AG04450 (cell line): ENCODE data around the gene VMAC. TPM values are rescaled to one million over a fixed set of nuclear protein-coding genes. Genes with fewer than 3 reads are reported as not detected.

ENCODE experiments used
- CTCF ChIA-PET: fragments of 300-600, 350-600 bp; formaldehyde crosslinking; extraction: SDS; loops from one replicate; lab custom pipeline; 2022; ENCODE audit warnings: antibody characterized with exemption, inconsistent platforms; lab: Charles Lee
- POLR2A ChIA-PET: fragments of 350-600 bp; formaldehyde crosslinking; extraction: SDS; loops from one replicate; lab custom pipeline; 2021; ENCODE audit warnings: antibody characterized with exemption, inconsistent platforms; lab: Yijun Ruan, JAX
- DNase-seq: peaks from one replicate; pipeline ENCODE4 v3.0.0-alpha.2; 2011; ENCODE audit warnings: low read depth, low spot score
- H3K27ac ChIP-seq: one replicate; pipeline ENCODE4 v1.5.1; 2012; ENCODE audit warnings: low read depth, low read length, control low read depth
- H3K27me3 ChIP-seq: one replicate; pipeline ENCODE4 v1.6.0; 2012; ENCODE audit warnings: low read length; ENCODE audit not compliant: control insufficient read depth, insufficient read depth
- H3K4me3 ChIP-seq: 2 replicates; pipeline ENCODE4 v1.5.1; 2011; ENCODE audit warnings: mild to moderate bottlenecking, low read depth, low read length, control low read depth
- H3K9me3 ChIP-seq: 2 replicates; pipeline ENCODE4 v1.5.1; 2012; ENCODE audit warnings: low read length; ENCODE audit not compliant: control insufficient read depth, insufficient read depth
- CTCF ChIP-seq: IDR thresholded peaks from 2 replicates; pipeline ENCODE4 v1.5.1; 2011; ENCODE audit warnings: low read depth, low read length, control low read depth, inconsistent platforms
- polyA plus RNA-seq: library from polyadenylated mRNA; depleted of rRNA; stranded (reverse); fragments of >200 nt; gene quantifications from 2 replicates; pipeline ENCODE4 v1.2.3, GENCODE V29; 2011

The VMAC gene
- polyA plus RNA-seq, 1 experiment, result 2.5 TPM

DNA sequence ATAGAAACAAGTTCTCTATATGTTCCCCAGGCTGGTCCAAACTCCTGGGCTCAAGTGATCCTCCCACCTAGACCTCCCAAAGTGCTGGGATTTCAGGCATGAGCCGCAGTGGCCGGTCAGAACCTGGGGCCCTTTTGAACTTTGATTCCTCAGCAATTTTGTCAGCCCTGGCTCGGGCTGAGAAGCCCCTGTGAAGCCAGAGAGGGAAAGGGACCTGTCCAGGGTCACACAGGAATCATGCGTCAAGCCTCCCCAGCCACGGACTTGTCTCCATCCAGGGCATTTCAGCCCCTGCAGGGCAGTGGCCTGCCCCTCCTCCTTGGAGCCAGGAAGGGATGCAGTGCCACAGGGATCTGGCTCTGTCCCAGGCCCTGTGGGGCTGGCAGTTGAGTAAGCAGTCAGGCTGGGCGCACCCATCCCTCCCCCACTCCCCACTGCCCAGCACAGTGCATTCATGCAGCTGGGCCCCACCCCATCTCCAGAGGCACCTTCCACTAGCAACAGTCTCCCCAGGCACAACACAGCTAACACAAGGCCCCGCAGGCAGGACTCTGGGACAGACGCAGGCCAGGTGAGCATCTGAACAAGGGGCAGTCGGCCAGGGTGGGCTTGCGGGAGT lies 9.2 kb downstream of the VMAC start, which contains the start of gene CAPS:
Gene CAPS, plus strand, starts transcription at position 516 of the 619 bp plus-strand sequence. CDS start 153 bp downstream, outside the sequence.
- H3K4me3 ChIP-seq, result no peak within 1 kb of the TSS
- no peaks in the 10 kb centered on the region for H3K27me3 ChIP-seq
- CTCF ChIA-PET, result no interaction called here
- H3K27ac ChIP-seq, result peak within 1 kb of the TSS; percentile 21
- H3K9me3 ChIP-seq, result no peaks in the 10 kb centered on the region; the same call in 1 of the 2 replicates
- no peak for TF ChIP-seq CTCF
- DNase-seq, result no peak
- POLR2A ChIA-PET, result no interaction called here

DNA sequence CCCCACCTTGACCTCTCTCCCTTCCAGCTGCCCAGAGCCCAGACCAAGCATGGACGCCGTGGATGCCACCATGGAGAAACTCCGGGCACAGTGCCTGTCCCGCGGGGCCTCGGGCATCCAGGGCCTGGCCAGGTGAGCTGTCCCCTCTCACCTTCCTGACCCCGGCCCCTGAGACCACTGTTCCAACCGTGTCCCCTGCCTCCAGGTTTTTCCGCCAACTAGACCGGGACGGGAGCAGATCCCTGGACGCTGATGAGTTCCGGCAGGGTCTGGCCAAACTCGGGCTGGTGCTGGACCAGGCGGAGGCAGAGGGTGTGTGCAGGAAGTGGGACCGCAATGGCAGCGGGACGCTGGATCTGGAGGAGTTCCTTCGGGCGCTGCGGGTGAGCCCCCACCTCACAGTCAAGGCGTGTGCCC lies 9.7 kb downstream of the VMAC start:
- H3K4me3 ChIP-seq, result no peak overlapping the region
- no peak for TF ChIP-seq CTCF
- ChIA-PET CTCF (no interaction called here), POLR2A (no interaction called here)
- no peak for DNase-seq
- no peak overlapping the region for H3K27ac ChIP-seq
- H3K27me3 ChIP-seq, result no peaks in the 10 kb centered on the region
- H3K9me3 ChIP-seq, result no peaks in the 10 kb centered on the region; the same call in 1 of the 2 replicates

DNA sequence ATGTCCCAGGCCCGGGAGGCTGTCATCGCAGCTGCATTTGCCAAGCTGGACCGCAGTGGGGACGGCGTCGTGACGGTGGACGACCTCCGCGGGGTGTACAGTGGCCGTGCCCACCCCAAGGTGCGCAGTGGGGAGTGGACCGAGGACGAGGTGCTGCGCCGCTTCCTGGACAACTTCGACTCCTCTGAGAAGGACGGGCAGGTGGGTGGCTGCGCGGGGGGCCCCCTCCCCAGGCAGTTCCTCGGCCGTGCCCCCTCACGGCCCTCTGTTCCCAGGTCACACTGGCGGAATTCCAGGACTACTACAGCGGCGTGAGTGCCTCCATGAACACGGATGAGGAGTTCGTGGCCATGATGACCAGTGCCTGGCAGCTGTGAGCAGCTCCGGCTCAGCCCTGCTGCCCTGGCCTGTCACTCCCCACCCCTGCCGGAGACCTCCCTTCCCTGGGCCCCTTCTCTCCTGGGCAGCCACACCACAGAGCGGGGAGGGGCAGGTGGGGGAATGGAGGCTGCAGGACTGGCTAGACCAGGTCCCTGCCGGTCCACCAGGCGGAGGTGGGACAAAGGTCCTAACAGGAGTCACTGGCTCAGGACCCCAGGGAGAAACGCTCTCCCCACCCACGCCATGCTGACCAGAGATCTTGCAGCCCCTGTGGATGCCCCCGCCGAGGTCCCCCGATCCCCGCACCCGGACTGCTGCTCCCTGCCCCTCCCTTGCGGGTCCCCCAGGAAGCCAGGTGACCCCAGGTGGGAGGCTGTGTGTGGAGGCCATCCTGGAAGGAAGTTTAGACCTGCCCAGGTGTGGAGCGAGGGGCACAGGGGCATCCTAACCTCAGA lies 10.5 kb downstream of the VMAC start:
- peak overlapping the region; percentile 2 for H3K27ac ChIP-seq
- no peak for DNase-seq
- CTCF ChIA-PET, result no interaction called here
- TF ChIP-seq CTCF, result no peak
- H3K4me3 ChIP-seq, result no peak overlapping the region
- POLR2A ChIA-PET, result no interaction called here
- no peaks in the 10 kb centered on the region for H3K27me3 ChIP-seq
- H3K9me3 ChIP-seq, result no peaks in the 10 kb centered on the region; the same call in 1 of the 2 replicates

GRCh38 chr19:5915782-5916165 lies 11.1 kb downstream of the VMAC start:
- TF ChIP-seq CTCF, result no peak
- no peaks in the 10 kb centered on the region; the same call in 1 of the 2 replicates for H3K9me3 ChIP-seq
- H3K4me3 ChIP-seq, result no peak overlapping the region
- no peak overlapping the region for H3K27ac ChIP-seq
- CTCF ChIA-PET, result no interaction called here
- POLR2A ChIA-PET, result no interaction called here
- no peaks in the 10 kb centered on the region for H3K27me3 ChIP-seq
- DNase-seq, result no peak

DNA sequence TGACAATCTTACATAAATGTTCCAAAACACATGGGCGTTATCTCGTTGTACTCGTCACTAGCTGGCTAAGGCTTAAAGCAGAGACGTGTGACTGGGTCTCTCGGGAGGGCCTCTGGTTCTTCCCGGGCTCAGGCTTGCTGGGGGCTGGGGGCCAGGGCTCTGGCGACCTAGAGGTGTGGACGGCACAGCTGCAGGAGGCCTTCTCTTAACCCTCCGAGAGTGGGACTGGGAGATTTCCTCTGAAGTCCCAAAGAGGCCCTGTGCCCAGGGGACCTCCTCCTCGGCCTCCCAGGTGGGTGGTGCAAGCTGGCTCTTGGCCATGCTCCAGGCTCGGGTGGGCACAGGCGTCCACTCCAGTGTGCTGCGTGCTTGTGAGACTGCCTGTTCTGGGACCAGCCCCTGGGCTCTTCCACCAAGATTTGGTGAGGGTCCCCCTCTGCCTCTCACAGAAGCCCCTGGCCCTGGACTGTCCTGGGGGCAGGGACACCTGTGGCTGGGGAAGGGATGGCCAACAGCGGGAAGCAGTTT lies 11.6 kb downstream of the VMAC start:
- ChIA-PET CTCF (no interaction called here), POLR2A (no interaction called here)
- H3K27ac ChIP-seq, result no peak overlapping the region
- H3K27me3 ChIP-seq, result no peaks in the 10 kb centered on the region
- H3K4me3 ChIP-seq, result no peak overlapping the region
- no peak for TF ChIP-seq CTCF
- DNase-seq, result no peak
- H3K9me3 ChIP-seq, result no peaks in the 10 kb centered on the region; the same call in 1 of the 2 replicates
